ENCODE results near the gene OPA3.

Gene OPA3

DNA sequence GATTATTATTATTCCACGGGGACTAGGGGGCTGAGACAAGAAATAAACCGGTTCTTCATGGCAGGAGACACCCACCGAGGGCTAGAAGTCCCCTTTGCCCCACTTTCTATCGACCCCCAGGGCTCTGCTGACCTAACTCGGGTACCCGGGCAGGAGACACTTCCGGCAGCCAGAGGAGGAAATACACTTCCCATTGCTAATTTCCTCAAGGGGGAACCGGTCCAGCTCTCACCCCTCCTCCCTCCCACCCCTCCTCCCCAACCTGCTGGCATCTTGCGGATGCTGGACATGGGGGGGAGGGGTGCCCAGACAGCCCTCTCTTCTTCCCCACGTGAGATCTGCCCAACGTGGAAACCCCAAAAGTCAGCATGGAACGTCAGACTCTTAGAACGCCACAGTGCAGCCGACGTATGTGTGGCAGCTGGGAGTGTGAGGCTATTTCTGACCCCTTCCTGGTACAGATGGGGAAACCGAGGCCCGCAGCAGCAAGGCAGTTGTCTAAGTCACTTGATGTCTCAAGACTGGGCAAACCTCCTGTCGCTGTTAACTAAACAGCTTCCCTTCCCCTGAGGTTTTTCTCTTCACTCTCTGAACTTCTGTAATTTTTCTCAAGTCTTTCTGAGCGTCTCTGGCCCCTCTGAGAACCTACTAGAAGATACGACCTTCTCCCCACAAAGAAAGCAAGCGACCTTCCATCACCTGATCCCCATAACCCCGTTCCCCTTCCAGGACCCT is 13.8 kb upstream of the OPA3 start:
- no peak for DNase-seq

- no peak for DNase-seq
Observed at GRCh38 chr19:45597425-45598111, 13.0 kb upstream of the OPA3 start.

GRCh38 chr19:45595814-45596213 is 11.2 kb upstream of the OPA3 start:
- no peak for DNase-seq

- no peak for DNase-seq
Observed at GRCh38 chr19:45593520-45593919, 8.9 kb upstream of the OPA3 start.

- no peak for DNase-seq
Observed at GRCh38 chr19:45592366-45592765, 7.8 kb upstream of the OPA3 start.

- DNase-seq = no peak
Observed at GRCh38 chr19:45591638-45592005, 7.0 kb upstream of the OPA3 start.

DNA sequence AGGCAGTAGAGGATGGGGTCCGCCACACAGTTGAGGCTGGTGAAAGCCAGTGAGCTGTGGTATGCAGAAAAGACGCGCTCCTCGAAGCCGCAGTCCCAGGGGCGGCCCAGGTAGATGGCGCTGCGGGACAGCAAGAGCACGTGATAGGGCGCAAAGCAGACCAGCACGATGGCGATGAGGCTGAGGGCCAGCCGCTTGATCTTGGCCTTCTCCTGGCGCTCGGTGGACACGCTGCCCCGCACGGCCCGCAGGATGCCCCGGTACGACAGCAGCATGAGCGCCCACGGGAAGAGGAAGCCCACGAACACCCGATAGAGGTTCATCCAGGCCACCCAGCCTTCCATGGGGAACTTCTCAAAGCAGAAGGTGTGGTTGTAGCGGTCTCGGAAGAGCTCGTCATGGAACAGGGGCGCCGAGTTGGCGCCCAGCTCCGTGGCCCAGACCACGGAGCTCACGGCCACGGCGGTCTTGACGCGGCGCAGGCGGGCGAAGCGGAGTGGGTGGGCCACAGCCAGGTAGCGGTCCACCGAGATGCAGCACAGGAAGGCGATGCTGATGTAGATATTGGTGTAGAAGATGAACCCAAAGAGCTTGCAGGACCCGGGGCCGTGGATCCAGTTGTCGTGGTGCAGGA is 6.5 kb upstream of the OPA3 start:
- DNase-seq = peak; percentile 51

- DNase-seq = no peak
Observed at GRCh38 chr19:45590300-45591003, 5.8 kb upstream of the OPA3 start.

DNA sequence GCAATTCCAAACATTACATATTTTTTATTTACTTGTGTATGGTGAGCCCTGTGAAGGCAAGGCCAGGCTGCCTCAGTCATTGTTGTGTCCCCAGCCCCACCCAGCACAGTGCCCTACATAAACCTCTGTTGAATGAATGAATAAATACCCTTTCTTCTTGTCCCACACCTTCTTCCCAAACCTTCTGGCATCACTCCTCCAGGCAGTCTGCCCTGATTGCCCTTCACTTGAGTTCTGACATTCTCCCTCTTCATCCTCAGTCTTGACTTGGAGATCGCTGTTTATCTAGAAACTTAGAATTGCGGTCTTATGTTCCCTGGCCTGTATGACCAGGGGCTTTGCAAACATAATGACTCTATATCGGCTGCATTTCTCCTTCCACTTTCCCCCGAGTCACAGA is 5.2 kb upstream of the OPA3 start:
- no peak for DNase-seq

- DNase-seq = no peak
Observed at GRCh38 chr19:45587873-45588272, 3.3 kb upstream of the OPA3 start.

GRCh38 chr19:45585158-45585577 is 566 bp upstream of the OPA3 start:
- no peak for DNase-seq

DNA sequence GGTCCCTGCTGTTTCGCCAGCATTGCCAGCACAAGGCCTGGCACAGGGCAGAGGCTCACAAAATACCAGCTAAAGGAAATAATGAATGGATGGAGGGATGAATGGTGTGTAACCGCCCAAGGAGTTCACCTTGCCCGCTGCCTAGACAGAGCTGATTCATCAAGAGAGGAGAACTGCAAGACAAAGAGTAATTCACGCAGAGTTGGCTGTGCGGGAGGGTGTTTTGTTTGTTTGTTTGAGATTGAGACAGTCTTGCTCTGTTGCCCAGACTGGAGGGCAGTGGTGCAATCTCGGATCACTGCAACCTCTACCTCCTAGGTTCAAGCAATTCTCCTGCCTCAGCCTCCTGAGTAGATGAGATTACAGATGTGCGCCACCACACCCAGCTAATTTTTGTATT is 3.0 kb downstream of the OPA3 start:
- DNase-seq = no peak

DNA sequence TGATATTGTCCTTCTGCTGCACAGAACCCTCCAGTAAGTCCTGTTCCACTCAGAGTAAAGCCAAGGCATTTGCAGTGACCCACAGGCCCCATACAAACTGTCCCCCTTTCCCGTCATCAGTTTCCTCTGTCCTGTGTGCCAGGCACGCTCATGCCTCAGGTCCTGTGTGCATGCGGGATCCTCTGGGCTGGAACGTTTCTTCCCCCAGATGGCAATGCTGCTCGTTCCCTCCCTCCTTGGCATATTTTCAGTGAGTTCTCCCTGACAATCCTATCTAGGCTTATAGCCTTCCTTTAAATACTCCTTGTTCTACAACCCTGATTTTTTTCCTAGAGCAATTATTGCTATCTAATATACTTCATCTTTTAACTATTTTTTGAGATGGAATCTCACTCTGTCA is 5.7 kb downstream of the OPA3 start:
- no peak for DNase-seq

DNA sequence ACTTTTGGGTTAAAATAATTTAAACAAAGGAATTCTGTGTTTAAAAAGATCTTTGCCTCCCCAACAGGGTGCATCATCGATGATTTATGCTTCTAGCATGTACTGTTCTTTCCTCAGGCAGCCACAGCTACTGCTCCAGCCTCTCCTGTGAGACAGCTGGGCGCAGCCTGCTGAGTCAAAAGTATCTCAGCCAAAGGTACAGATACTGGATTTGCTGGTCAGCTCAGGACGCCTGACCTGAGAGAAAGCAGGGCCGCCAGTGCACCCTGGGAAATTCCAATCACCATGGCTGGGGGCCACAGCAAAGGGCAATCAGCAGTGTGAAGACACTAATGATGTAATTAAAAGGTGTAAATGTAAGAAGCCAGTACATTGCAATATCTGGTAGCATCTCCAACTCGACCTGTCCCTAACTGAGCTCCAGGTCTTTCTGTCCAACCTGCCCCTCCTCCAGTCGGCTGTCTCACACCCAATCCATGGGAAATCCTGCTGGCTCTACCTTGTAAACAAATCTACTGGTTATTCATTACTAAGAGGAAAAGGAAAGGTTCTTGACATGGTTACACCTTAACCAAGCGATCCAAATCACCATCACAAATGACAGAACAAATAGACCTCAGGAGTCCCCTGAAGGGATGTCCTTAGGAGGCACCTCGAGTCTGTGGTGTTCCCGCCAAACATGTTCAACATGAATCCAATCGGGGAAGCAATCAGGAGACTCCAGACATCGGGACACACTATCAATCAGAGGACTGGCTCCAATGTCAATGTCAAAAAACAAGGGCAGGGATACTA is 7.3 kb downstream of the OPA3 start:
- peak; percentile 87 for DNase-seq

DNA sequence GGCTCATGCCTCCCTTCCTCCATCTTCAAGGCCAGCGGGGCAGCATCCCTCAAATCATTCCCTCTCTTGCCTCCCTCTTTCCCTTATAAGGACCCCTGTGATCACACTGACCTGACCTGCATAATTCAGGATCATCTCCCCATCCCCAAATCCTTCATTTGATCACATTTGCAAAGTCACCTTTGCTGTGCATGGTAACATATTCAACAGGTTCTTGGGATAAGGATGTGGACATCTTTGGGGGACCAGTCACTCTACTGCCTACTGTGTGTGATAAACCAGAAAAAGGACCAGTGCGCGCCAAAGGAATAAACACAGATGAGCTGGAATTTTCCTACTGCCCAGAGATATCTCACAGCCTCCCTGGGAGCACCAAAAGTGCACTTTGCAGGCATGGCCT is 7.9 kb downstream of the OPA3 start:
- DNase-seq = no peak

DNA sequence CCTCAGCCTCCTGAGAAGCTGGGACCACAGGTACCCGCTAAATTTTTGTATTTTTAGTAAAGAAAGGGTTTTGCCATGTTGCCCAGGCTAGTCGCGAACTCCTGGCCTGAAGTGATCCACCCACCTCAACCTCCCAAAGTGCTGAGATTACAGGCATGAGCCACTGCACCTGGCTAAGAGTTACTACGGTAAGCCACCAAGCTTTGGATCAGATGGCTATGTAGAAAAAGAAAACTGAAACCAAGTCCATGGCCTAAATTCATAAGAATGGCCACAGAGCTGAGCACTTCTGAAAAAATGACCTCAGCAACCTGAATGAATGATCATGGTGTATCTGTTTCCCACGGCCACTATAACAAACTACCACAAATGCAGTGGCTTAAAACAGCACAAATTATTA is 9.4 kb downstream of the OPA3 start:
- no peak for DNase-seq

DNA sequence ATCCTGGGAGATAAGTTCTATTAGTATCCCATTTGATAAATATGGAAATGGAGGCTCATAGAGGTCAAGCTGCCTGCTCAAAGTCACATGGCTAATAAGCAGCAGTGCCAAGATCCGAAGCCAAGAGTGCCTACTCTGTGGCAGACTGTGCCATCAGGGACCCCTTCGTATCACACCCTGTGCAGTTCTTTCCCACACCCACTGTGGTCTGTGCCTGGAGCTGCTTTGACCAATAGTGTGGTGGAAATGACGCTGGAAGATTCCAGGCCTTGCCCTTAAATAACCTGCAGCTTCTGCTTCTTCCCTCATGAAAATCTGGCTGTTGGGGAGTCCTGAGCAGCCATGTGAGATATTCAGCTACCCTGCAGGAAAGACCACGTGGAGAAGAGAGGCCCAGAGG is 10.1 kb downstream of the OPA3 start:
- DNase-seq = no peak

GRCh38 chr19:45571457-45572220 is 13.0 kb downstream of the OPA3 start:
- DNase-seq = no peak

DNA sequence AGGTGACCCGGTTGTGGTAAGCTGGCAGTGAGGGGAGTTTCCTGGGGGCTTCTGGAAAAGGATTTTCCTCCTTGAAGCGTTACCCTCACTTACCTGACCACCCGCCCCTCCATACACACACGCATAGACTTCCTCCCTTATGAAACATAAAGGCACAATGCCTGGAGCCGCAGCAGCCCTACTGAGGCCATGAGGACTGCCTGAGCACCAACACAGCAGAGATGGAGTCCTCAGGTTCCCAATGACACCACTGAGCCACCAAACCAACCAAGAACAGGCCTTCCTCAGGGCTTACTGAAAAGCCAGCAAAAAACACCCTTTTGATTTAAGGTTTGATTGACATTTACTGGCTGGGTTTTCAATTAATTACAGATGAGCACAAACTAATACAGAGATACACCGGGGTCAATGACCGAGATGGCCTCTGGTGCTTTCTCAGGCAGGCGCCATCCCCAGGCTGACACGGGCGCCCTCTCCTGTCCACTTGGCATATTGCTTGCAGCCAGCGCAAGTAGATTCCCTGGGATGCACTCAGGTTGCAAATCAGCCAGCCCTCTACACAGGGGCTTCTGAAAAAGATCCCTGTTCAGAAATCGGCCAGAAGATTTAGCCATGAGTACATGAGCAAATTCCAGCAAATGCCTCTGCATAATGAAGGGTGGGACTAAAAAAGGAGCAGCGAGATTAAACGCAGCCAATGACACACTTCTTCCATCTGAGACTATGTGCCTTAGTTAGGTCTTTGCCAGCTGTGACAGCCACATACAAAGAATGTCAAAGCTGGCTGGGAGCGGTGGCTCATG is 14.8 kb downstream of the OPA3 start:
- DNase-seq = peak; percentile 29

DNA sequence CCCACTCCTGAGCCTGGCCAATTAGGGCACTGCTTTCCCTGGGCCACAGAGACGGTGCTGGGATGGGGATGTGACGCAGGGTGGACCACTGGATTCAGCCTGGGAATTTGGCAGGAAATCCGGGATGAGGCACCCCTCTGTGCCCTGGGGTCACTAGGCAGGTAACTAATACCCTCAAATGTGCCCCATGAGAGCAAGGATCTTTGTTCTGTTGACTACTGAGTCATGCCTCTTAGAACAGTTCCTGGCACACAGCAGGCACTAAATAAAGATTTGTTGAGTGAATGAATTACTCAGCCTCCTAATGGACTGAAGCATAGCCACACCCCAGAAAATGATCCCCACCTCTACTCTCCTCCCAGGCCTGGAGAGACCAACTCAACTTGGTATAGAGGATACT is 15.9 kb downstream of the OPA3 start:
- peak; percentile 39 for DNase-seq

- no peak for DNase-seq
Observed at GRCh38 chr19:45567609-45568008, 17.0 kb downstream of the OPA3 start.

Data from fibroblast of skin of abdomen (primary cell).